IMR-90 (cell line): ENCODE data around the gene FN1.

Source experiments
- BHLHE40 ChIP-seq: fragments of 150-350 bp; IDR thresholded peaks from 2 replicates; pipeline ENCODE4 v1.6.1; 2016; ENCODE audit warnings: mild to moderate bottlenecking, low read depth, low read length
- CEBPB ChIP-seq: IDR thresholded peaks from 2 replicates; pipeline ENCODE4 v1.6.1; 2012; ENCODE audit warnings: low read depth, low read length, improper control_type of control experiment
- CHD1 ChIP-seq: IDR thresholded peaks from 2 replicates; pipeline ENCODE4 v1.6.1; 2012; ENCODE audit warnings: low read depth, low read length, improper control_type of control experiment
- FOS ChIP-seq: fragments of 150-350 bp; IDR thresholded peaks from 2 replicates; pipeline ENCODE4 v1.6.1; 2016; ENCODE audit warnings: low read depth, low read length
- MAFK ChIP-seq: IDR thresholded peaks from 2 replicates; pipeline ENCODE4 v1.6.1; 2012; ENCODE audit warnings: low read depth, low read length, improper control_type of control experiment
- MAZ ChIP-seq: IDR thresholded peaks from 2 replicates; pipeline ENCODE4 v1.6.1; 2012; ENCODE audit warnings: low read depth, mild to moderate bottlenecking, low read length, improper control_type of control experiment, moderate library complexity, borderline replicate concordance
- MXI1 ChIP-seq: IDR thresholded peaks from 2 replicates; pipeline ENCODE4 v1.6.1; 2012; ENCODE audit warnings: low read depth, mild to moderate bottlenecking, low read length, moderate library complexity, borderline replicate concordance
- POLR2A ChIP-seq: IDR thresholded peaks from 2 replicates; pipeline ENCODE4 v1.6.1; 2012; ENCODE audit warnings: mild to moderate bottlenecking, low read depth, low read length
- RAD21 ChIP-seq: IDR thresholded peaks from 2 replicates; pipeline ENCODE4 v1.6.1; 2012; ENCODE audit warnings: low read length, improper control_type of control experiment
- RCOR1 ChIP-seq: IDR thresholded peaks from 2 replicates; pipeline ENCODE4 v1.6.1; 2012; ENCODE audit warnings: mild to moderate bottlenecking, low read length, improper control_type of control experiment; ENCODE audit not compliant: insufficient replicate concordance
- RFX5 ChIP-seq: IDR thresholded peaks from 2 replicates; pipeline ENCODE4 v1.8.0; 2012; ENCODE audit warnings: low read depth, mild to moderate bottlenecking, low read length, moderate library complexity
- TF ChIP-seq, protein P1 (sequence below): conservative IDR thresholded peaks from 2 replicates; pipeline ENCODE4 v1.5.1; 2012; ENCODE audit warnings: mild to moderate bottlenecking, low read depth, low read length, improper control_type of control experiment
- TF ChIP-seq, protein P2 (sequence below): fragments of 150-350 bp; IDR thresholded peaks from 2 replicates; pipeline ENCODE4 v1.6.1; 2016; ENCODE audit warnings: low read depth, mild to moderate bottlenecking, low read length, moderate library complexity, borderline replicate concordance

DNA sequence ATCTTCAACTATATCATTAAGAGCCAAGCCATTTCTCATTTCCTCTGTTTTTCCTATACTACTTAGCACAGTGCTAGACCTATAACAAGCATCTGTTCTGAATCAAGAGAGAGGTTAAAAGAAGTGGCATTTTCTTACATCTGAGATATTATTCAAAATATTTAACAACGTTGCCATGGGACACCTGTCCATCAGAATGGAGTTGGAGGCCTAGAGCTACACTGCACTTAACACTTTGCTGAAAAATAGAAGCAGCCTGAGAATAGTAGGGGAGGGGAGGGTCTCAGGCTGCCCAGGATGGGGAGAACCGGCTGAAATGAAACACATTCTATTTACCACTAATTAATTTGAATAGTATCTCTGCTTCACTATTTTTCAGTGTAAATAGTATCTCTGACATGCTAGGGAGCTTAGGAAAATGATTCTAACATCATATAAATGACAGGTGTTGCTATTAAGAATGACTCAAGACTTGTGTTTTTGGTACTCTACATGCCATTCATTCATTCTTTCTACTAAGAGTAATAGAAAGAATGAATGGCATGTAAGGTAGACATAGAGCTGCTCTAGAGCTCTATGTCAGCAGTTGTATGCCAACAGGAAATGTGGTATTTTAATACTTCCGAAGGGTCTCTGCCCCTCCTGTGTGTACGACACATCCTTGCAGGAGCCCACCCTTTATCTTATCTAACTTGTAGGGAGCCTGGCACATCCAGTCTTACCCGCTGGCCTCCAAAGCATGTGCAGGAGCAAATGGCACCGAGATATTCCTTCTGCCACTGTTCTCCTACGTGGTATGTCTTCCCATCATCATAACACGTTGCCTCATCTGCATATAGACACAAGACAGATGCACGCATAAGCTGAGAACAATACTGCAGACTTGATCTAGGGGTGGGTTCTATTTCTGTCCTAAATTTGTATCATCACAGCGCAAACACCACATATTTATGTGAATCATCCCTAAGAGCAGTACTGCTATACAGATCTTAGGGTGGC is 71.4 kb downstream of the FN1 start:
- TF ChIP-seq, protein P1, sequence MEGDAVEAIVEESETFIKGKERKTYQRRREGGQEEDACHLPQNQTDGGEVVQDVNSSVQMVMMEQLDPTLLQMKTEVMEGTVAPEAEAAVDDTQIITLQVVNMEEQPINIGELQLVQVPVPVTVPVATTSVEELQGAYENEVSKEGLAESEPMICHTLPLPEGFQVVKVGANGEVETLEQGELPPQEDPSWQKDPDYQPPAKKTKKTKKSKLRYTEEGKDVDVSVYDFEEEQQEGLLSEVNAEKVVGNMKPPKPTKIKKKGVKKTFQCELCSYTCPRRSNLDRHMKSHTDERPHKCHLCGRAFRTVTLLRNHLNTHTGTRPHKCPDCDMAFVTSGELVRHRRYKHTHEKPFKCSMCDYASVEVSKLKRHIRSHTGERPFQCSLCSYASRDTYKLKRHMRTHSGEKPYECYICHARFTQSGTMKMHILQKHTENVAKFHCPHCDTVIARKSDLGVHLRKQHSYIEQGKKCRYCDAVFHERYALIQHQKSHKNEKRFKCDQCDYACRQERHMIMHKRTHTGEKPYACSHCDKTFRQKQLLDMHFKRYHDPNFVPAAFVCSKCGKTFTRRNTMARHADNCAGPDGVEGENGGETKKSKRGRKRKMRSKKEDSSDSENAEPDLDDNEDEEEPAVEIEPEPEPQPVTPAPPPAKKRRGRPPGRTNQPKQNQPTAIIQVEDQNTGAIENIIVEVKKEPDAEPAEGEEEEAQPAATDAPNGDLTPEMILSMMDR: no peak
- TF ChIP-seq POLR2A: no peak; the same call in 1 of the 2 replicates
- TF ChIP-seq, protein P2, sequence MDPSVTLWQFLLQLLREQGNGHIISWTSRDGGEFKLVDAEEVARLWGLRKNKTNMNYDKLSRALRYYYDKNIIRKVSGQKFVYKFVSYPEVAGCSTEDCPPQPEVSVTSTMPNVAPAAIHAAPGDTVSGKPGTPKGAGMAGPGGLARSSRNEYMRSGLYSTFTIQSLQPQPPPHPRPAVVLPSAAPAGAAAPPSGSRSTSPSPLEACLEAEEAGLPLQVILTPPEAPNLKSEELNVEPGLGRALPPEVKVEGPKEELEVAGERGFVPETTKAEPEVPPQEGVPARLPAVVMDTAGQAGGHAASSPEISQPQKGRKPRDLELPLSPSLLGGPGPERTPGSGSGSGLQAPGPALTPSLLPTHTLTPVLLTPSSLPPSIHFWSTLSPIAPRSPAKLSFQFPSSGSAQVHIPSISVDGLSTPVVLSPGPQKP: no peak
- TF ChIP-seq RAD21: no peak
- TF ChIP-seq MAFK: no peak
- no peak for TF ChIP-seq CHD1
- no peak for TF ChIP-seq RCOR1
- no peak for TF ChIP-seq FOS
- TF ChIP-seq MXI1: no peak
- no peak for TF ChIP-seq CEBPB
- TF ChIP-seq RFX5: no peak
- TF ChIP-seq MAZ: no peak
- no peak for TF ChIP-seq BHLHE40
